GM21529 (cell line): ENCODE results near the gene CALR3.
"Not testable (repeated sequence)": the region's sequence is repeated elsewhere in the genome, so short reads cannot be mapped to it uniquely, and the experiment has no call there.

ENCODE experiments used
- ATAC-seq: cut with Tn5 transposase; IDR thresholded peaks from one replicate; pipeline ENCODE4 v1.9.1; 2021; ENCODE audit not compliant: unreplicated experiment

The CALR3 gene

GRCh38 chr19:16524991-16525734, 29.2 kb upstream of the CALR3 start:
- no peak for ATAC-seq

GRCh38 chr19:16522559-16523377, 26.8 kb upstream of the CALR3 start:
- no peak for ATAC-seq

GRCh38 chr19:16521715-16522289, 25.8 kb upstream of the CALR3 start:
- no peak for ATAC-seq

- no peak for ATAC-seq
Measured at GRCh38 chr19:16520986-16521624, 25.1 kb upstream of the CALR3 start.

GRCh38 chr19:16520074-16520973, 24.4 kb upstream of the CALR3 start:
- ATAC-seq: no peak

- no peak for ATAC-seq
Measured at GRCh38 chr19:16519230-16519687, 23.3 kb upstream of the CALR3 start.

GRCh38 chr19:16518483-16519229, 22.7 kb upstream of the CALR3 start:
- no peak for ATAC-seq

GRCh38 chr19:16518061-16518460, 22.1 kb upstream of the CALR3 start:
- no peak for ATAC-seq

GRCh38 chr19:16516923-16517610, 21.1 kb upstream of the CALR3 start:
- no peak for ATAC-seq

- ATAC-seq: no peak
Measured at GRCh38 chr19:16516381-16516780, 20.4 kb upstream of the CALR3 start.

GRCh38 chr19:16514383-16515019, 18.5 kb upstream of the CALR3 start:
- ATAC-seq: no peak

- not testable (repeated sequence) for ATAC-seq
Measured at GRCh38 chr19:16512611-16513010, 16.6 kb upstream of the CALR3 start.

GRCh38 chr19:16509141-16510061, 13.4 kb upstream of the CALR3 start:
- no peak for ATAC-seq

GRCh38 chr19:16508546-16508945, 12.6 kb upstream of the CALR3 start:
- ATAC-seq: no peak

- ATAC-seq: no peak
Measured at GRCh38 chr19:16506961-16507360, 11.0 kb upstream of the CALR3 start.

GRCh38 chr19:16506161-16506560, 10.2 kb upstream of the CALR3 start:
- ATAC-seq: not testable (repeated sequence)

- no peak for ATAC-seq
Measured at GRCh38 chr19:16504271-16504670, 8.3 kb upstream of the CALR3 start.
